GM19397 (cell line): ENCODE data around the gene PTPRK.
"Not testable (repeated sequence)": the region's sequence is repeated elsewhere in the genome, so short reads cannot be mapped to it uniquely, and the experiment has no call there.

Experiments used
- ATAC-seq: cut with Tn5 transposase; IDR thresholded peaks from one replicate; pipeline ENCODE4 v1.9.1; 2021; ENCODE audit warnings: mild to moderate bottlenecking, moderate library complexity; ENCODE audit not compliant: unreplicated experiment

PTPRK gene

GRCh38 chr6:127941228-127941627, 579.2 kb downstream of the PTPRK start:
- ATAC-seq: no peak

- ATAC-seq: no peak
These were observed 580.8 kb downstream of the PTPRK start for GRCh38 chr6:127939442-127940066.

GRCh38 chr6:127938701-127939100, 581.7 kb downstream of the PTPRK start:
- no peak for ATAC-seq

- ATAC-seq: no peak
These were observed 582.7 kb downstream of the PTPRK start for GRCh38 chr6:127937747-127938146.

GRCh38 chr6:127937102-127937501, 583.3 kb downstream of the PTPRK start:
- ATAC-seq: no peak

- no peak for ATAC-seq
These were observed 585.4 kb downstream of the PTPRK start for GRCh38 chr6:127934956-127935355.

GRCh38 chr6:127933852-127934840, 586.3 kb downstream of the PTPRK start:
- no peak for ATAC-seq

- ATAC-seq: no peak
These were observed 587.3 kb downstream of the PTPRK start for GRCh38 chr6:127933137-127933536.

GRCh38 chr6:127932708-127933107, 587.7 kb downstream of the PTPRK start:
- ATAC-seq: no peak

- ATAC-seq: not testable (repeated sequence)
These were observed 594.0 kb downstream of the PTPRK start for GRCh38 chr6:127926441-127926840.

- ATAC-seq: no peak
These were observed 596.0 kb downstream of the PTPRK start for GRCh38 chr6:127924440-127924839.

- no peak for ATAC-seq
These were observed 596.4 kb downstream of the PTPRK start for GRCh38 chr6:127924031-127924430.

- no peak for ATAC-seq
These were observed 597.3 kb downstream of the PTPRK start for GRCh38 chr6:127923135-127923534.

- no peak for ATAC-seq
These were observed 598.4 kb downstream of the PTPRK start for GRCh38 chr6:127921982-127922381.

- ATAC-seq: no peak
These were observed 599.6 kb downstream of the PTPRK start for GRCh38 chr6:127920804-127921203.
